VCaP (cell line): ENCODE data around the gene NR0B2.

ENCODE experiments used
- H3K27ac ChIP-seq: fragments of 450-650 bp; 2 replicates; pipeline ENCODE4 v1.5.1; 2017
- TF ChIP-seq, protein P1 (sequence below): fragments of 450-650 bp; conservative IDR thresholded peaks from 2 replicates; pipeline ENCODE4 v1.5.1; 2017; ENCODE audit warnings: mild to moderate bottlenecking, moderate library complexity

The NR0B2 gene

GRCh38 chr1:26945728-26946127, 32.0 kb upstream of the NR0B2 start:
- TF ChIP-seq, protein P1, sequence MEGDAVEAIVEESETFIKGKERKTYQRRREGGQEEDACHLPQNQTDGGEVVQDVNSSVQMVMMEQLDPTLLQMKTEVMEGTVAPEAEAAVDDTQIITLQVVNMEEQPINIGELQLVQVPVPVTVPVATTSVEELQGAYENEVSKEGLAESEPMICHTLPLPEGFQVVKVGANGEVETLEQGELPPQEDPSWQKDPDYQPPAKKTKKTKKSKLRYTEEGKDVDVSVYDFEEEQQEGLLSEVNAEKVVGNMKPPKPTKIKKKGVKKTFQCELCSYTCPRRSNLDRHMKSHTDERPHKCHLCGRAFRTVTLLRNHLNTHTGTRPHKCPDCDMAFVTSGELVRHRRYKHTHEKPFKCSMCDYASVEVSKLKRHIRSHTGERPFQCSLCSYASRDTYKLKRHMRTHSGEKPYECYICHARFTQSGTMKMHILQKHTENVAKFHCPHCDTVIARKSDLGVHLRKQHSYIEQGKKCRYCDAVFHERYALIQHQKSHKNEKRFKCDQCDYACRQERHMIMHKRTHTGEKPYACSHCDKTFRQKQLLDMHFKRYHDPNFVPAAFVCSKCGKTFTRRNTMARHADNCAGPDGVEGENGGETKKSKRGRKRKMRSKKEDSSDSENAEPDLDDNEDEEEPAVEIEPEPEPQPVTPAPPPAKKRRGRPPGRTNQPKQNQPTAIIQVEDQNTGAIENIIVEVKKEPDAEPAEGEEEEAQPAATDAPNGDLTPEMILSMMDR: no peak
- no peak overlapping the region for H3K27ac ChIP-seq

DNA sequence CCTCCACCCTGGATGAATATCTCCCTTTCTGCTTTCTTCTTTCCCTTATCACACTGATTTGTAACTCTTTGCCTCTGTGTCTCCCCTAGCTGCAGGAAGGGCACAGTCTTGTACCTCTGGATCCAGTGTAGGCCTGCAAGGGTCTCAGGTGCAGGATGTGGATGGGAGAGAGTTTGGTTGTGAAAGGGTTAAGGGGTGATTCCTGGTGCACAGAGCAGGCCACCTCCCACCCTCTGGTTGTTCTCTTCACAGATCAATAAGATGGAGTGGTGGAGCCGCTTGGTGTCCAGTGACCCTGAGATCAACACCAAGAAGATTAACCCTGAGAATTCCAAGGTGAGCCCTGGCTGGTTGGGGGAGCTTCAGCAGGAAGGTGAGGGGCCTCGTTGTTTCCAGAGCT, 31.4 kb upstream of the NR0B2 start:
- TF ChIP-seq, protein P1: no peak
- no peak overlapping the region for H3K27ac ChIP-seq

DNA sequence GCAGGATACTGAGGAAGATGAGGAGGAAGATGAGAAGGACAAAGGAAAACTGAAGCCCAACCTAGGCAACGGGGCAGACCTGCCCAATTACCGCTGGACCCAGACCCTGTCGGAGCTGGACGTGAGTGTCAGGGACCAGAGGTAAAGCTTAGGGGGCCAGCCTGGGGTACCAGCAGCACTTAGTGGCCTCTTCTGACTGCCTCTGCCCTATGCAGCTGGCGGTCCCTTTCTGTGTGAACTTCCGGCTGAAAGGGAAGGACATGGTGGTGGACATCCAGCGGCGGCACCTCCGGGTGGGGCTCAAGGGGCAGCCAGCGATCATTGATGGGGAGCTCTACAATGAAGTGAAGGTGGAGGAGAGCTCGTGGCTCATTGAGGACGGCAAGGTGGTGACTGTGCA, 28.9 kb upstream of the NR0B2 start:
- TF ChIP-seq, protein P1: no peak
- no peak overlapping the region for H3K27ac ChIP-seq

DNA sequence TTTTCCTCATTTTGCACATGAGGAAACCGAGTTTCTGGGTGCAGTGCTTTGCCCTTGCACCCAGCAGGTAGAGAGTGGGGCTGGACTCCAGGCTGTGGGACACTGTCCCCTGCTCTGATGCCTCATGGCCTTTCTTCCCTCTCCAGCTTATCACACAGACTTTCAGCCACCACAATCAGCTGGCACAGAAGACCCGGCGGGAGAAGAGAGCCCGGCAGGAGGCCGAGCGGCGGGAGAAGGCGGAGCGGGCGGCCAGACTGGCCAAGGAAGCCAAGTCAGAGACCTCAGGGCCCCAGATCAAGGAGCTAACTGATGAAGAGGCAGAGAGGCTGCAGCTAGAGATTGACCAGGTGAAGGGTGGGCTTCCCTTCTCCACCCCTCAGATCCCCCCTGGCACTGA, 27.5 kb upstream of the NR0B2 start:
- H3K27ac ChIP-seq: no peak overlapping the region
- TF ChIP-seq, protein P1: no peak

DNA sequence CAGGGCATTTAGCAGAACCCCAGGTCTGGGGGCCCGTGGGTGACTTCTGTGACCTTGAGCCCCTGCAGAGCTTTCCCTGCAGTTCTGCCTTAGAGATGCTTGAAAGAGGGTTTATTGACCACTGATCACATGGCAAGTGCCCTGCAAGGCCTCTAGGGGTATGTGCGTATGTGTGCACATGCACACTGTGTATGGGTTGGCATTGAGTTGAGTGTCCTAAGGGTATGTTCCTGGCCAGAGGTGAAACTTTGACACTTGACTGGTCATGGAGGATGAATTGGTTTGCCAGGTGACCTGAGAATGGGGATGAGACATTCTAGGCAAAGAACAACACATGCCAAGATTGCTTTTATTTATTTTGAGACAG, 24.9 kb upstream of the NR0B2 start:
- TF ChIP-seq, protein P1: no peak
- H3K27ac ChIP-seq: no peak overlapping the region

GRCh38 chr1:26938004-26938658, 24.4 kb upstream of the NR0B2 start:
- TF ChIP-seq, protein P1: no peak
- no peak overlapping the region for H3K27ac ChIP-seq

DNA sequence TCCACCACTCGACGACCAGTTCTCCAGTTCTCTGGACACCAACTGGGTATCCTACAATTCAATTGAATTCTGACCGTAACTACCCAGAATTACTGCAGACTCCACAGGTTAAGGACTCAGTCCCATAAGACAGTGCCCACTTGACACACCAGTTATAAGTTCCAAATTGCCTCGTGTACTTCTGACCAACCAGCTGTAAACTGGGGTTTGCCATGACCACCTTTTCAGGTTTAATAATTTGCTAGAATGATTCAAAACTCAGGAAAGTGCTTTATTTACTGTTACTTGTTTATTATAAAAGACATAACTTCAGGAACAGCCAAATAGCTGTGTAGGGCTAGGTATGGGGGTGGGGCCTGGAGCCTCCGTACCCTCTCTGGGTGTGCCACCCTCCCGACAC, 23.0 kb upstream of the NR0B2 start:
- no peak overlapping the region for H3K27ac ChIP-seq
- TF ChIP-seq, protein P1: no peak
